PC-3 (cell line): ENCODE measurements around the gene CIAO1. TPM values are rescaled to one million over a fixed set of nuclear protein-coding genes. Genes with fewer than 3 reads are reported as not detected.

Source experiments
- ATAC-seq: fragments of 200-7000 bp; cut with Tn5 transposase; 2 replicates; pipeline ENCODE4 v1.9.1; 2020; ENCODE audit warnings: mild to moderate bottlenecking, moderate library complexity
- BruUV-seq: library from RNA; stranded (reverse); fragments of 400-500 nt; replicated peaks from 2 replicates; lab custom pipeline; 2021; lab: Mats Ljungman, UMichigan
- CTCF ChIA-PET: fragments of 300-600 bp; sonication (Branson Sonifier 250); formaldehyde crosslinking; loops from one replicate; lab custom pipeline; 2022; ENCODE audit warnings: antibody characterized with exemption; lab: Charles Lee
- POLR2A ChIA-PET: fragments of 300-600 bp; sonication (Branson Sonifier 250); formaldehyde crosslinking; loops from one replicate; lab custom pipeline; 2022; ENCODE audit warnings: antibody characterized with exemption; ENCODE audit not compliant: unreplicated experiment; lab: Charles Lee
- DNase-seq: peaks from one replicate; pipeline ENCODE4 v3.0.0-alpha.2; 2015
- H2AFZ ChIP-seq: fragments of 300-600 bp; sonication (generic); 2 replicates; pipeline ENCODE4 v1.6.0; 2016; ENCODE audit warnings: antibody characterized with exemption, low read length
- H3F3A ChIP-seq: fragments of 300-600 bp; sonication (generic); one replicate; pipeline ENCODE4 v1.6.0; 2017; ENCODE audit warnings: antibody characterized with exemption, low read length, control low read depth, mild to moderate bottlenecking; ENCODE audit not compliant: unreplicated experiment
- H3K27ac ChIP-seq: fragments of 300-600 bp; sonication (generic); 2 replicates; pipeline ENCODE4 v1.5.1; 2016; ENCODE audit warnings: mild to moderate bottlenecking, low read length
- H3K27me3 ChIP-seq: fragments of 300-600 bp; sonication (generic); 2 replicates; pipeline ENCODE4 v1.6.1; 2016; ENCODE audit warnings: low read length, mixed read lengths
- H3K36me3 ChIP-seq: fragments of 300-600 bp; sonication (generic); 2 replicates; pipeline ENCODE4 v1.6.1; 2016; ENCODE audit warnings: low read depth, mixed run types, low read length, mixed read lengths
- H3K4me1 ChIP-seq: fragments of 300-600 bp; sonication (generic); 2 replicates; pipeline ENCODE4 v1.5.1; 2016; ENCODE audit warnings: low read length; ENCODE audit not compliant: insufficient read depth
- H3K4me2 ChIP-seq: fragments of 300-600 bp; sonication (generic); 2 replicates; pipeline ENCODE4 v1.6.0; 2016; ENCODE audit warnings: low read length
- H3K4me3 ChIP-seq: fragments of 300-600 bp; sonication (generic); 2 replicates; pipeline ENCODE4 v1.5.1; 2016; ENCODE audit warnings: mild to moderate bottlenecking, low read length, mixed read lengths
- H3K79me2 ChIP-seq: fragments of 300-600 bp; sonication (generic); 2 replicates; pipeline ENCODE4 v1.6.1; 2017; ENCODE audit warnings: low read length, mixed read lengths
- H3K9ac ChIP-seq: fragments of 300-600 bp; sonication (generic); 2 replicates; pipeline ENCODE4 v1.6.0; 2016; ENCODE audit warnings: mild to moderate bottlenecking, low read length
- H3K9me2 ChIP-seq: fragments of 300-600 bp; sonication (generic); replicated peaks from 2 replicates; pipeline ENCODE4 v1.6.1; 2016; ENCODE audit warnings: mixed run types, low read length, mixed read lengths
- H3K9me3 ChIP-seq: fragments of 300-600 bp; sonication (generic); 2 replicates; pipeline ENCODE4 v1.6.1; 2016; ENCODE audit warnings: low read length, mixed read lengths
- H4K20me1 ChIP-seq: fragments of 300-600 bp; sonication (generic); 2 replicates; pipeline ENCODE4 v1.6.1; 2016; ENCODE audit warnings: low read length, mixed read lengths
- EZH2 ChIP-seq: fragments of 300-600 bp; sonication (generic); IDR thresholded peaks from one replicate; pipeline ENCODE4 v1.6.1; 2017; ENCODE audit warnings: antibody characterized with exemption, mild to moderate bottlenecking, low read length; ENCODE audit not compliant: unreplicated experiment
- EZH2phosphoT487 ChIP-seq: fragments of 300-600 bp; sonication (generic); IDR thresholded peaks from 2 replicates; pipeline ENCODE4 v1.6.1; 2018; ENCODE audit warnings: mild to moderate bottlenecking, antibody characterized with exemption, low read length, borderline replicate concordance
- intact Hi-C: fragments of 100-400 bp; cut with micrococcal nuclease; formaldehyde crosslinking; loops from 2 replicates; pipeline ENCODE4 v1.9.0; 2023
- total RNA-seq: library from RNA; depleted of rRNA; stranded (reverse); fragments of >200 nt; gene quantifications from 2 replicates; pipeline ENCODE4 v1.2.3, GENCODE V29; 2014
- TF ChIP-seq, protein P1 (sequence below): fragments of 300-600 bp; sonication (generic); conservative IDR thresholded peaks from 2 replicates; pipeline ENCODE4 v1.5.1; 2017; ENCODE audit warnings: antibody characterized with exemption, low read depth, mild to moderate bottlenecking, low read length

CIAO1 gene
- total RNA-seq, 1 experiment from 2014 or later: 130 TPM

GRCh38 chr2:96245609-96246390, 20.2 kb upstream of the CIAO1 start:
- no TSS peak for BruUV-seq
- H3K4me2 ChIP-seq: no peak overlapping the region
- DNase-seq (no peak), ATAC-seq (no peak)
- peaks cover 8% of the 10 kb centered on the region; the same call in 1 of the 2 replicates for H3K4me1 ChIP-seq
- no peak overlapping the region for H3K27ac ChIP-seq
- no peaks in the 10 kb centered on the region for H3K9me2 ChIP-seq
- no peaks in the 10 kb centered on the region for H3K9me3 ChIP-seq
- no peaks in the 10 kb centered on the region for H3F3A ChIP-seq
- no peaks in the 10 kb centered on the region for H4K20me1 ChIP-seq
- H3K36me3 ChIP-seq: no peaks in the 10 kb centered on the region
- CTCF ChIA-PET: no interaction called here
- TF ChIP-seq EZH2phosphoT487: no peak
- TF ChIP-seq, protein P1, sequence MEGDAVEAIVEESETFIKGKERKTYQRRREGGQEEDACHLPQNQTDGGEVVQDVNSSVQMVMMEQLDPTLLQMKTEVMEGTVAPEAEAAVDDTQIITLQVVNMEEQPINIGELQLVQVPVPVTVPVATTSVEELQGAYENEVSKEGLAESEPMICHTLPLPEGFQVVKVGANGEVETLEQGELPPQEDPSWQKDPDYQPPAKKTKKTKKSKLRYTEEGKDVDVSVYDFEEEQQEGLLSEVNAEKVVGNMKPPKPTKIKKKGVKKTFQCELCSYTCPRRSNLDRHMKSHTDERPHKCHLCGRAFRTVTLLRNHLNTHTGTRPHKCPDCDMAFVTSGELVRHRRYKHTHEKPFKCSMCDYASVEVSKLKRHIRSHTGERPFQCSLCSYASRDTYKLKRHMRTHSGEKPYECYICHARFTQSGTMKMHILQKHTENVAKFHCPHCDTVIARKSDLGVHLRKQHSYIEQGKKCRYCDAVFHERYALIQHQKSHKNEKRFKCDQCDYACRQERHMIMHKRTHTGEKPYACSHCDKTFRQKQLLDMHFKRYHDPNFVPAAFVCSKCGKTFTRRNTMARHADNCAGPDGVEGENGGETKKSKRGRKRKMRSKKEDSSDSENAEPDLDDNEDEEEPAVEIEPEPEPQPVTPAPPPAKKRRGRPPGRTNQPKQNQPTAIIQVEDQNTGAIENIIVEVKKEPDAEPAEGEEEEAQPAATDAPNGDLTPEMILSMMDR: no peak
- no peak for TF ChIP-seq EZH2
- H3K4me3 ChIP-seq: no peak overlapping the region
- no peaks in the 10 kb centered on the region for H3K79me2 ChIP-seq
- intact Hi-C loops: no loop called here
- no peak overlapping the region for H3K9ac ChIP-seq
- no peak overlapping the region for H2AFZ ChIP-seq
- H3K27me3 ChIP-seq: no peaks in the 10 kb centered on the region
- POLR2A ChIA-PET: no interaction called here

DNA sequence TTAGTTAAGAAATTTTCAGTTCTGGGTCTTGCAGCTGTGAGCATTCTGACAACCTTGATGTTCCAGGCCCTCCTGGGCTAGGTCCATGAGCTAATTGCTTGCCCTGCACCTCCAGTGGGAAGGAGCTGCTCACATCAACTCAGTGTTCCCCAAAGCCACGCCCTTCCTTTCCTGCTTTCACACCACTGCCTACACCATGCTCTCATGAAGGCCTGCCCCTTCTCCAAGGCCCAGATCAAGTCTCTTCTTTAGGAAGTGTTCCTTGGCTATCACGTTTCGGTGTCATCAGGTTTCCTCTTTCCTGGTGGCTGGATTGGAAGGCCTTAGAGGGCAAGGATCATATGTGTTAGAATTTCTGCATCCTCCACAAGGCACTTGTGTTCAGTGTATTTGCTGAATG, 19.0 kb upstream of the CIAO1 start:
- no peak for TF ChIP-seq EZH2
- TF ChIP-seq, protein P1: no peak
- TF ChIP-seq EZH2phosphoT487: no peak
- no peak overlapping the region for H2AFZ ChIP-seq
- CTCF ChIA-PET: no interaction called here
- intact Hi-C loops: no loop called here
- H3K36me3 ChIP-seq: no peaks in the 10 kb centered on the region
- ATAC-seq: no peak
- H3K4me1 ChIP-seq: peaks cover 8% of the 10 kb centered on the region; the same call in 1 of the 2 replicates
- no peaks in the 10 kb centered on the region for H3K27me3 ChIP-seq
- no peaks in the 10 kb centered on the region for H3K9me3 ChIP-seq
- no peak overlapping the region for H3K4me2 ChIP-seq
- no peak overlapping the region for H3K9ac ChIP-seq
- no peaks in the 10 kb centered on the region for H3K9me2 ChIP-seq
- no peaks in the 10 kb centered on the region for H3K79me2 ChIP-seq
- POLR2A ChIA-PET: no interaction called here
- no TSS peak for BruUV-seq
- no peaks in the 10 kb centered on the region for H3F3A ChIP-seq
- no peak overlapping the region for H3K4me3 ChIP-seq
- no peaks in the 10 kb centered on the region for H4K20me1 ChIP-seq
- no peak overlapping the region for H3K27ac ChIP-seq
- DNase-seq: no peak

- 0 out of 2 replicates have a peak, but pooled peaks cover 4% of the 10 kb centered on the region for H3K36me3 ChIP-seq
- H3K79me2 ChIP-seq: no peaks in the 10 kb centered on the region
- intact Hi-C loops: no loop called here
- no peaks in the 10 kb centered on the region for H3K9me3 ChIP-seq
- no peaks in the 10 kb centered on the region for H3K9me2 ChIP-seq
- no peak overlapping the region for H3K4me2 ChIP-seq
- no peak for TF ChIP-seq EZH2
- TF ChIP-seq, protein P1: no peak
- no peak for TF ChIP-seq EZH2phosphoT487
- H2AFZ ChIP-seq: no peak overlapping the region
- CTCF ChIA-PET: no interaction called here
- no peaks in the 10 kb centered on the region for H3K27me3 ChIP-seq
- no TSS peak for BruUV-seq
- H3K4me1 ChIP-seq: peaks cover 5% of the 10 kb centered on the region; the same call in 1 of the 2 replicates
- POLR2A ChIA-PET: no interaction called here
- DNase-seq (no peak), ATAC-seq (no peak)
- no peak overlapping the region for H3K4me3 ChIP-seq
- H3K27ac ChIP-seq: no peak overlapping the region
- no peak overlapping the region for H3K9ac ChIP-seq
- H3F3A ChIP-seq: no peaks in the 10 kb centered on the region
- H4K20me1 ChIP-seq: no peaks in the 10 kb centered on the region
Observed at GRCh38 chr2:96247896-96248295, 18.1 kb upstream of the CIAO1 start.
